IMR-90 (cell line): ENCODE data around the gene RNF182. TPM values are rescaled to one million over a fixed set of nuclear protein-coding genes. Genes with fewer than 3 reads are reported as not detected.

ENCODE experiments used
- ATAC-seq: fragments of 200-7000 bp; cut with Tn5 transposase; 2 replicates; pipeline ENCODE4 v1.9.1; 2020; ENCODE audit warnings: low read depth, mild to moderate bottlenecking, moderate library complexity
- BruUV-seq: library from RNA; stranded (reverse); fragments of 400-500 nt; replicated peaks from 2 replicates; lab custom pipeline; 2021; lab: Mats Ljungman, UMichigan
- CTCF ChIA-PET: fragments of 300-600 bp; formaldehyde crosslinking; extraction: SDS; loops from one replicate; lab custom pipeline; 2021; ENCODE audit warnings: antibody characterized with exemption; lab: Yijun Ruan, JAX
- POLR2A ChIA-PET: fragments of 300-600 bp; sonication (Branson Sonifier 250); formaldehyde crosslinking; loops from one replicate; lab custom pipeline; 2022; ENCODE audit warnings: antibody characterized with exemption; ENCODE audit not compliant: unreplicated experiment; lab: Charles Lee
- DNase-seq: peaks from one replicate; pipeline ENCODE4 v3.0.0; 2013
- H2AFZ ChIP-seq: replicated peaks from 2 replicates; pipeline ENCODE3; 2013; ENCODE audit warnings: low read length, mild to moderate bottlenecking; ENCODE audit not compliant: poor library complexity
- H2AK5ac ChIP-seq: 2 replicates; pipeline ENCODE4 v1.6.1; 2013; ENCODE audit warnings: low read depth, low read length, inconsistent platforms
- H2AK9ac ChIP-seq: replicated peaks from 2 replicates; pipeline ENCODE3; 2013; ENCODE audit warnings: mild to moderate bottlenecking, low read depth, low read length, moderate library complexity; ENCODE audit not compliant: poor library complexity
- H2BK120ac ChIP-seq: 2 replicates; pipeline ENCODE4 v1.6.1; 2013; ENCODE audit warnings: low read depth, low read length, inconsistent platforms
- H2BK15ac ChIP-seq: 3 replicates; pipeline ENCODE4 v1.6.1; 2013; ENCODE audit warnings: low read depth, low read length, inconsistent platforms
- H2BK20ac ChIP-seq: 2 replicates; pipeline ENCODE4 v1.6.1; 2013; ENCODE audit warnings: low read depth, mild to moderate bottlenecking, inconsistent platforms, low read length, moderate library complexity
- H2BK5ac ChIP-seq: 2 replicates; pipeline ENCODE4 v1.6.1; 2013; ENCODE audit warnings: mild to moderate bottlenecking, low read depth, low read length, inconsistent platforms; ENCODE audit not compliant: poor library complexity, severe bottlenecking
- H3K14ac ChIP-seq: replicated peaks from 2 replicates; pipeline ENCODE4 v1.6.1; 2013; ENCODE audit warnings: low read depth, low read length, inconsistent platforms
- H3K18ac ChIP-seq: 2 replicates; pipeline ENCODE4 v1.6.1; 2013; ENCODE audit warnings: low read depth, low read length, control low read depth
- H3K23ac ChIP-seq: 2 replicates; pipeline ENCODE4 v1.6.1; 2013; ENCODE audit warnings: low read depth, low read length, inconsistent platforms
- H3K27ac ChIP-seq: 2 replicates; pipeline ENCODE4 v1.5.1; 2013; ENCODE audit warnings: mild to moderate bottlenecking, control low read depth, low read length; ENCODE audit not compliant: insufficient read depth
- H3K27me3 ChIP-seq: 2 replicates; pipeline ENCODE4 v1.6.1; 2013; ENCODE audit warnings: low read length; ENCODE audit not compliant: control insufficient read depth, insufficient read depth
- H3K36me3 ChIP-seq: 2 replicates; pipeline ENCODE4 v1.6.1; 2013; ENCODE audit warnings: low read length, mixed read lengths; ENCODE audit not compliant: control insufficient read depth, insufficient read depth
- H3K4ac ChIP-seq: 2 replicates; pipeline ENCODE4 v1.6.1; 2013; ENCODE audit warnings: low read depth, low read length, inconsistent platforms
- H3K4me1 ChIP-seq: 2 replicates; pipeline ENCODE4 v1.6.1; 2013; ENCODE audit warnings: low read length, mixed read lengths; ENCODE audit not compliant: control insufficient read depth, insufficient read depth
- H3K4me2 ChIP-seq: 2 replicates; pipeline ENCODE4 v1.6.1; 2013; ENCODE audit warnings: low read depth, mild to moderate bottlenecking, control low read depth, low read length, moderate library complexity
- H3K4me3 ChIP-seq: 2 replicates; pipeline ENCODE4 v1.5.1; 2013; ENCODE audit warnings: low read depth, mild to moderate bottlenecking, control low read depth, low read length, moderate library complexity; ENCODE audit not compliant: insufficient read depth
- H3K56ac ChIP-seq: 2 replicates; pipeline ENCODE4 v1.6.1; 2013; ENCODE audit warnings: low read length, inconsistent platforms; ENCODE audit not compliant: insufficient read depth; ENCODE audit errors: extremely low read depth
- H3K79me1 ChIP-seq, 2 experiments: 2 replicates each; pipeline ENCODE4 v1.6.1; 2013; ENCODE audit warnings: low read length in 2 of 2, inconsistent platforms in 1 of 2, low read depth in 1 of 2
- H3K9ac ChIP-seq: 2 replicates; pipeline ENCODE4 v1.6.1; 2013; ENCODE audit warnings: low read depth, low read length, control low read depth
- H3K9me1 ChIP-seq: 2 replicates; pipeline ENCODE4 v1.6.1; 2013; ENCODE audit warnings: low read length, inconsistent platforms; ENCODE audit not compliant: insufficient read depth
- H3K9me3 ChIP-seq: 2 replicates; pipeline ENCODE4 v1.6.1; 2013; ENCODE audit warnings: low read length; ENCODE audit not compliant: control insufficient read depth, insufficient read depth
- H4K20me1 ChIP-seq: 2 replicates; pipeline ENCODE4 v1.6.1; 2013; ENCODE audit warnings: low read length, inconsistent platforms; ENCODE audit not compliant: insufficient read depth
- H4K5ac ChIP-seq: 2 replicates; pipeline ENCODE4 v1.6.1; 2013; ENCODE audit warnings: mild to moderate bottlenecking, low read depth, low read length, control low read depth
- H4K8ac ChIP-seq, 2 experiments: 2 replicates each; pipeline ENCODE4 v1.6.1; 2013; ENCODE audit warnings: low read depth in 2 of 2, low read length in 2 of 2, control low read depth in 1 of 2, inconsistent platforms in 1 of 2
- H4K91ac ChIP-seq: 2 replicates; pipeline ENCODE4 v1.6.1; 2013; ENCODE audit warnings: low read depth, low read length, inconsistent platforms; ENCODE audit not compliant: insufficient read depth
- BHLHE40 ChIP-seq: fragments of 150-350 bp; IDR thresholded peaks from 2 replicates; pipeline ENCODE4 v1.6.1; 2016; ENCODE audit warnings: mild to moderate bottlenecking, low read depth, low read length
- CEBPB ChIP-seq: IDR thresholded peaks from 2 replicates; pipeline ENCODE4 v1.6.1; 2012; ENCODE audit warnings: low read depth, low read length, improper control_type of control experiment
- CHD1 ChIP-seq: IDR thresholded peaks from 2 replicates; pipeline ENCODE4 v1.6.1; 2012; ENCODE audit warnings: low read depth, low read length, improper control_type of control experiment
- CTCF ChIP-seq: conservative IDR thresholded peaks from 2 replicates; pipeline ENCODE4 v1.5.1; 2012; ENCODE audit warnings: mild to moderate bottlenecking, low read depth, low read length, improper control_type of control experiment
- ELK1 ChIP-seq: fragments of 150-350 bp; IDR thresholded peaks from 2 replicates; pipeline ENCODE4 v1.6.1; 2016; ENCODE audit warnings: low read depth, mild to moderate bottlenecking, low read length, moderate library complexity, borderline replicate concordance
- FOS ChIP-seq: fragments of 150-350 bp; IDR thresholded peaks from 2 replicates; pipeline ENCODE4 v1.6.1; 2016; ENCODE audit warnings: low read depth, low read length
- MAFK ChIP-seq: IDR thresholded peaks from 2 replicates; pipeline ENCODE4 v1.6.1; 2012; ENCODE audit warnings: low read depth, low read length, improper control_type of control experiment
- MAZ ChIP-seq: IDR thresholded peaks from 2 replicates; pipeline ENCODE4 v1.6.1; 2012; ENCODE audit warnings: low read depth, mild to moderate bottlenecking, low read length, improper control_type of control experiment, moderate library complexity, borderline replicate concordance
- MXI1 ChIP-seq: IDR thresholded peaks from 2 replicates; pipeline ENCODE4 v1.6.1; 2012; ENCODE audit warnings: low read depth, mild to moderate bottlenecking, low read length, moderate library complexity, borderline replicate concordance
- NFE2L2 ChIP-seq: fragments of 150-350 bp; IDR thresholded peaks from 2 replicates; pipeline ENCODE4 v1.6.1; 2016; ENCODE audit warnings: low read depth, mild to moderate bottlenecking, low read length
- POLR2A ChIP-seq: IDR thresholded peaks from 2 replicates; pipeline ENCODE4 v1.6.1; 2012; ENCODE audit warnings: mild to moderate bottlenecking, low read depth, low read length
- RAD21 ChIP-seq: IDR thresholded peaks from 2 replicates; pipeline ENCODE4 v1.6.1; 2012; ENCODE audit warnings: low read length, improper control_type of control experiment
- RCOR1 ChIP-seq: IDR thresholded peaks from 2 replicates; pipeline ENCODE4 v1.6.1; 2012; ENCODE audit warnings: mild to moderate bottlenecking, low read length, improper control_type of control experiment; ENCODE audit not compliant: insufficient replicate concordance
- RFX5 ChIP-seq: IDR thresholded peaks from 2 replicates; pipeline ENCODE4 v1.8.0; 2012; ENCODE audit warnings: low read depth, mild to moderate bottlenecking, low read length, moderate library complexity
- SMC3 ChIP-seq: fragments of 150-350 bp; IDR thresholded peaks from 2 replicates; pipeline ENCODE4 v1.6.1; 2016; ENCODE audit warnings: low read depth, mild to moderate bottlenecking, antibody characterized with exemption, low read length, moderate library complexity
- USF2 ChIP-seq: fragments of 150-350 bp; IDR thresholded peaks from 2 replicates; pipeline ENCODE4 v1.6.1; 2017; ENCODE audit warnings: mild to moderate bottlenecking, antibody characterized with exemption, low read length, low read depth
- WGBS, 2 experiments: methylation state at CpG; one replicate each; pipeline versions ENCODE4 v1.1.5 to v1.1.7; 2013; ENCODE audit warnings: missing lambda C conversion rate in 2 of 2; ENCODE audit not compliant: insufficient read length in 1 of 2; ENCODE audit errors: extremely low coverage in 2 of 2; 5-methylcytosine and 5-hydroxymethylcytosine counted together
- dilution Hi-C: fragments of 300-500 bp; cut with HindIII; formaldehyde crosslinking; loops from one replicate; pipeline ENCODE4 v1.14.3; 2018; ENCODE audit warnings: low sequenced_read_pairs; ENCODE audit not compliant: unreplicated experiment
- in situ Hi-C: fragments of 300-500 bp; cut with MboI; formaldehyde crosslinking; loops from 3 replicates; pipeline ENCODE4 v1.14.3; 2019; ENCODE audit warnings: low sequenced_read_pairs, inconsistent platforms, mixed read lengths
- intact Hi-C: fragments of 100-400 bp; cut with micrococcal nuclease; formaldehyde crosslinking; loops from 2 replicates; pipeline ENCODE4 v1.10.0; 2022
- polyA plus RNA-seq, 3 experiments: library from polyadenylated mRNA; depleted of rRNA; stranded (reverse); fragments of >200 nt; gene quantifications; 2 replicates each; pipeline ENCODE4 v1.2.3, GENCODE V29; 2012; ENCODE audit warnings: low replicate concordance in 1 of 3
- total RNA-seq: library from RNA; depleted of rRNA; stranded (reverse); fragments of >200 nt; gene quantifications from 2 replicates; pipeline ENCODE4 v1.2.3, GENCODE V29; 2012

RNF182 gene
- total and polyA plus RNA-seq, 2 of the 4 experiments (the other 2 are of a cell fraction): 4.1 to 9.1 TPM

- Histone ChIP-seq H3K23ac (no peak overlapping the region), H3K4me2 (no peak overlapping the region), H2BK20ac (no peak overlapping the region), H3K18ac (no peak overlapping the region), H3K4me3 (no peak overlapping the region), H2BK15ac (no peak overlapping the region), H4K91ac (no peak overlapping the region), H4K5ac (no peak overlapping the region), H3K9me1 (peaks cover 4% of the 10 kb centered on the region; the same call in 1 of the 2 replicates), H2AK5ac (no peak overlapping the region), H4K8ac (no peak overlapping the region), H3K4ac (no peak overlapping the region), H3K79me1 (no peaks in the 10 kb centered on the region), H3K14ac (no peak overlapping the region), H3K9me3 (no peaks in the 10 kb centered on the region), H3K4me1 (peaks cover 2% of the 10 kb centered on the region; the same call in 1 of the 2 replicates), H2BK5ac (no peak overlapping the region), H2AK9ac (no peak overlapping the region), H2BK120ac (no peak overlapping the region), H3K9ac (no peak overlapping the region), H3K36me3 (no peaks in the 10 kb centered on the region), H2AFZ (no peak overlapping the region), H4K20me1 (no peaks in the 10 kb centered on the region), H3K27me3 (no peaks in the 10 kb centered on the region), H3K27ac (no peak overlapping the region), H3K56ac (no peak overlapping the region)
- DNase-seq (no peak), ATAC-seq (no peak)
- ChIA-PET POLR2A (no interaction called here), CTCF (interaction anchor here (0.9 kb wide), 1 partner anchor 16 kb away, joined by 4 read pairs; no protein-coding TSS in a partner anchor)
- intact Hi-C loops (no loop called here), dilution Hi-C loops (no loop called here), in situ Hi-C loops (no loop called here)
- TF ChIP-seq MAZ (no peak), CTCF (no peak), FOS (no peak), CEBPB (no peak), CHD1 (no peak), BHLHE40 (no peak), POLR2A (no peak), USF2 (no peak), SMC3 (no peak), ELK1 (no peak), NFE2L2 (no peak), MXI1 (no peak), MAFK (no peak), RFX5 (no peak), RCOR1 (no peak), RAD21 (no peak)
- WGBS, 2 experiments: 90% methylated on average over 2 of the region's 6 CpGs; no CpG with 5 or more reads in 1 of the 2 experiments
- BruUV-seq: no TSS peak
These were observed 66.6 kb downstream of the RNF182 start for GRCh38 chr6:13991393-13991792.
